HepG2 (cell line): ENCODE data around the gene EIF4G2. TPM values are rescaled to one million over a fixed set of nuclear protein-coding genes. Genes with fewer than 3 reads are reported as not detected.

Experiments used
- ERF ChIP-seq: IDR thresholded peaks from 2 replicates; pipeline ENCODE4 v1.6.1; 2018; ENCODE audit warnings: missing biosample characterization, missing genetic modification reagents
- HHEX ChIP-seq: IDR thresholded peaks from 2 replicates; pipeline ENCODE4 v1.6.1; 2016; ENCODE audit warnings: control low read depth
- RAD21 ChIP-seq: fragments of 450-650 bp; formaldehyde crosslinking; IDR thresholded peaks from 2 replicates; pipeline ENCODE4 v1.5.0; 2020; ENCODE audit warnings: mild to moderate bottlenecking
- RBM22 ChIP-seq: fragments of 200-400 bp; formaldehyde crosslinking; optimal IDR thresholded peaks from 2 replicates; pipeline ENCODE3; 2017; ENCODE audit warnings: mild to moderate bottlenecking, low read length, moderate library complexity
- RFX1 ChIP-seq: fragments of 450-650 bp; IDR thresholded peaks from 2 replicates; pipeline ENCODE4 v1.6.1; 2017
- SAP130 ChIP-seq: IDR thresholded peaks from 2 replicates; pipeline ENCODE4 v1.6.1; 2016; ENCODE audit warnings: low read depth
- SMAD9 ChIP-seq: sonication (generic); formaldehyde crosslinking; IDR thresholded peaks from 2 replicates; pipeline ENCODE4 v1.5.1; 2020; ENCODE audit warnings: mild to moderate bottlenecking, missing genetic modification reagents
- THAP9 ChIP-seq: sonication (generic); formaldehyde crosslinking; IDR thresholded peaks from 2 replicates; pipeline ENCODE4; 2020; ENCODE audit warnings: missing genetic modification reagents, mild to moderate bottlenecking, borderline replicate concordance
- YEATS4 ChIP-seq: sonication (generic); formaldehyde crosslinking; IDR thresholded peaks from 2 replicates; pipeline ENCODE4 v1.4.0; 2020; ENCODE audit warnings: missing genetic modification reagents, borderline replicate concordance
- ZNF124 ChIP-seq: sonication (generic); formaldehyde crosslinking; IDR thresholded peaks from 2 replicates; pipeline ENCODE4 v1.4.0; 2020; ENCODE audit warnings: missing genetic modification reagents
- polyA plus RNA-seq, 8 experiments: library from polyadenylated mRNA; depleted of rRNA in 3 of 8; stranded (reverse) in 7 of 8; unstranded in 1 of 8; fragments of >200 nt; fragmentation: Illumina TruSeq in 4 of 8; extraction: Trizol in 4 of 8; gene quantifications; 2 replicates each; pipeline versions ENCODE4 v1.2.1 to v1.2.3, GENCODE V29; 2011 to 2016; ENCODE audit warnings: low read depth in 4 of 8, missing spikeins in 1 of 8, mixed read lengths in 1 of 8; ENCODE audit not compliant: insufficient read depth in 1 of 8
- total RNA-seq, 5 experiments: library from RNA; depleted of rRNA; stranded (reverse); fragments of >200 nt; fragmentation: Illumina TruSeq; extraction: Trizol; gene quantifications; 2 replicates each; pipeline ENCODE4 v1.2.3, GENCODE V29; 2016; ENCODE audit warnings: low read depth in 1 of 5
- TF ChIP-seq, protein P1 (sequence below): sonication (generic); formaldehyde crosslinking; IDR thresholded peaks from 2 replicates; pipeline ENCODE4 v1.8.1; 2022; ENCODE audit warnings: mild to moderate bottlenecking, missing genetic modification reagents

The EIF4G2 gene
- total and polyA plus RNA-seq, 2 of the 13 experiments (the other 11 are each of a cell fraction or from before 2014, with no cell fraction given), result 362 to 546 TPM

DNA sequence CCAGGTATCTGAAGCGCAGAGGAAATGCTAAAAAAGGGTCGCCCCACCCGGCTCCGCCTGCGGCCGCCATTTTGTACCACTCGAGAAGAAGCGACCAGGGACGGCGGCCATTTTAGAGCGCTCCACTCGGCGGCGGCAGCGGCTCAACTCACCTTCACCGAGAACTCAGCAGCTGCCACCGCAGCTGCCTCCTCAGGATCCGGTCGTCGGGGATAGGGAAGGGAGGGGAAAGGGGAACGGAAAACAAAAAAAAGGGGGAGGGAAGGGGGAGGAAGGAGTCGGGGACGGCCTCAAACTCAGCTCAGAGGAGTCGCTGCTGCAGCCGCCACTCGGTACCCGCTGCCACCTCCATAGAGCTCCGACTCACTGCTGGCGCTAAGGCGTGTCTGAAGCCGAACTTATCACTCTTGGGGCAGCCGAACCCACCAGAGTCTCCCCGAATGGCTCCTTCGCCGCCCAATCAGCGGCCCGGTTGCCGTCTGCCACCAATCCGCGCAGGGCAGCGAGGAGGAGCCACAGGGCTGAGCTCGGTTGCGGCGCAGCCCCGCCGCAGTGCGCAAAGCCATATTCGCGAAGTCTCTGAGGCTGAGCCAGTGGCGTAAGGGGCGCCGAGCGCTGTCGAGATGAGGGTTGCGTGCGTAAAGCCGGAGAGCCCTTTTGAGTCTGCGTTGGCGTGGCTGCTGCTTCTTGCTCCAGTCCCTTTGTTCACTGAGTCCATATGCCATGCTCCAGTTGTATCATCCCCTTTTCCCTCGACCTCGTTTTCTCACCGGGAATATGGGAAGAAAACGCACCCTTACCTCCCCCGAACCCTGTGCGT lies at the start of gene EIF4G2 (continued):
- TF ChIP-seq YEATS4, result peak; percentile 87
- TF ChIP-seq RAD21, result no peak
- TF ChIP-seq SAP130 (CRISPR knock-in tag), result peak; percentile 82
- TF ChIP-seq THAP9 (CRISPR knock-in tag), result peak; percentile 80
- TF ChIP-seq RBM22, result no peak
- TF ChIP-seq RFX1, result no peak
- TF ChIP-seq ZNF124 (CRISPR knock-in tag), result peak; percentile 48; the same call in 1 of the 2 replicates
- TF ChIP-seq, protein P1, sequence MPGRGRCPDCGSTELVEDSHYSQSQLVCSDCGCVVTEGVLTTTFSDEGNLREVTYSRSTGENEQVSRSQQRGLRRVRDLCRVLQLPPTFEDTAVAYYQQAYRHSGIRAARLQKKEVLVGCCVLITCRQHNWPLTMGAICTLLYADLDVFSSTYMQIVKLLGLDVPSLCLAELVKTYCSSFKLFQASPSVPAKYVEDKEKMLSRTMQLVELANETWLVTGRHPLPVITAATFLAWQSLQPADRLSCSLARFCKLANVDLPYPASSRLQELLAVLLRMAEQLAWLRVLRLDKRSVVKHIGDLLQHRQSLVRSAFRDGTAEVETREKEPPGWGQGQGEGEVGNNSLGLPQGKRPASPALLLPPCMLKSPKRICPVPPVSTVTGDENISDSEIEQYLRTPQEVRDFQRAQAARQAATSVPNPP (CRISPR knock-in tag), result peak; percentile 40; the same call in 1 of the 2 replicates
- peak; percentile 53 for TF ChIP-seq ERF (CRISPR knock-in tag)
- TF ChIP-seq HHEX (CRISPR knock-in tag), result no peak
- no peak; the same call in none of the 2 replicates for TF ChIP-seq SMAD9
